ENCODE results near the gene SELENOM.

- TF ChIP-seq CTCF (IDR thresholded peaks at IDR 0.05; ENCODE audit: low read length) (no peak), EZH2 (optimal IDR thresholded peaks at IDR 0.05; ENCODE audit: low read depth, low read length) (no peak)
These were observed 13.3 kb downstream of the SELENOM start for GRCh38 chr22:31094021-31094551.
